ENCODE measurements around the gene C17orf78. TPM values are rescaled to one million over a fixed set of nuclear protein-coding genes. Genes with fewer than 3 reads are reported as not detected.

Gene C17orf78
- total RNA-seq, result not detected in 2 replicates

DNA sequence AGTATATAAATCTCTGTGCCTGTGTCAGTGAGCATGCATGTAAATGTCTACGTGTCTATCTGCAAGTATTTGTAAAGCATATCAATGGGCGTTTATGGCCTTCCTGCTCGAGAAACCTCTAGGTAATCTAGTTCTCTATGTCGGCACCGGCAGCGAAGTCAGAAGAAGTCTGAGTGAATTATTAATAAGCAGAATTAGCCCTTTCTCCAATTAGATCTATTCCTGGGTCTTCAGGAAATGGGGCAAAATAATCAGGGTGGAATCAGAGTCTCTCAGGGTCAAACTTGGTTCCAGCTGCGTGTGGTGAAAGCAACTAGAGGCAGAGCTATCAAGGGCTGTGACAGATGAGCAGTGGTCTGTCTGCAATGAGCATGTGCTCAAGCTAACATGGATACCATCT lies at the start of gene C17orf78:
Gene C17orf78 (plus strand): TSS at position 280 of the 400 bp plus-strand sequence. CDS start 108 bp downstream, at position 388.

DNA sequence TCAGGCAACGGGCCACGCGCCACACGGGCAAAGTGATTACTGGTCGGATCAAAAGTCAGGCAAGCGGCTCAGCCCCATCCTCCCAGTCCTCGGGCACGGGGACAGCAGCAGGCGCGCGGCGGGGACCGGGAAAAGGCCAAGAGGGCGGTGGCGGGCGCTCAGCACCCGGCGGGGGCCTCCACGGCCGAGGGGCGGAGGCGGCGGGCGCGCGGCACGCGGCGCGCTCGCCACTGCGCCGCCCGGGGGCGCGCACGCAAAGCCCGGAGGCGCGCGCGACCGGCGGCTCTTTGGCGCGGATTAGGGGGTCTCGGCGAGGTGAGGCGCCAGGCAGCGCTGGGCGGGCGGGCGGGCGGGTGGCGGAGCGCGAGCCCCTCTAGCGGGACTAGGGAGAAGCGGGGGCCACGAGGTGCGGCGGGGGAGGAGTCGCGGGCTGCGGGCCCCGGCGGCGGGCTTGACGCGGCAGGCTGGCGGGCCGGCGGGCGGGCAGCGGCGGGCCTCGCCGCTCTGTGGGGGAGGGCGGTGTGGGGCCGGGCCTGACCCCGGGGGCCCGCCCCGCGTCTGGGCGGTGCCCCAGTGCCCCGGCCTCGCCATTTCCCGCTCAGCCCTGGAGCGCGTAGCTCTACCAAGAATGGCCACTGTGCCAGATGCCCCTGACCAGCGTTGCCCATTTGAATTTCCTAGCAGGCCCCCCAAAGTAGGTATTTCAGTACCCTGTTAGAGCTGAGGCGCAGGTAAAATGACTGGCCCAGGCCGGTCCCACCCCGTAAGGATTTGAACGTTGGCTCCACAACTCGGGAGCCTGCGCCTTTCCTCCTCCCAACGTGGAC lies 31.1 kb downstream of the C17orf78 start, which contains the start of the genes ACACA and TADA2A:
Gene ACACA (minus strand): TSS at position 202 of the 827 bp plus-strand sequence. CDS start 537 bp downstream, outside the sequence.
Gene TADA2A (plus strand): TSS at position 252 of the 827 bp plus-strand sequence. CDS start 4,480 bp downstream, outside the sequence.

Other genes starting within 250 kb of the C17orf78 start
- 56.0 and 74.4 TPM in 2 replicates for gene ACACA, start 30.9 kb downstream of the C17orf78 start, total RNA-seq
- 16.0 and 16.6 TPM in 2 replicates for gene TADA2A, start 30.9 kb downstream of the C17orf78 start, total RNA-seq
- gene DUSP14, start 113.9 kb downstream of the C17orf78 start, total RNA-seq, result 46.6 and 72.6 TPM in 2 replicates
- 12.3 and 17.8 TPM in 2 replicates for gene SYNRG, start 233.4 kb downstream of the C17orf78 start, total RNA-seq

All from placental pericyte (primary cell).